ENCODE results near the gene ARHGEF1. TPM values are rescaled to one million over a fixed set of nuclear protein-coding genes. Genes with fewer than 3 reads are reported as not detected.
"Not testable (repeated sequence)": the region's sequence is repeated elsewhere in the genome, so short reads cannot be mapped to it uniquely, and the experiment has no call there.

ARHGEF1 gene
- polyA plus RNA-seq, 3 donors, result 39.4 to 131 (median 89.0) TPM

- no peak overlapping the region for H3K27ac ChIP-seq (ENCODE audit: low read depth, low read length)
- 17 to 58% (median 29%) methylated on average over 29 of the region's 29 CpGs for WGBS, 3 donors
These were observed 49.8 kb downstream of the ARHGEF1 start for GRCh38 chr19:41932720-41933332.

- H3K27ac ChIP-seq (ENCODE audit: low read depth, low read length), result no peak overlapping the region
- WGBS, 3 donors, result 60 to 78% (median 68%) methylated on average over 7 of the region's 7 CpGs
These were observed 50.9 kb downstream of the ARHGEF1 start for GRCh38 chr19:41933693-41934426.

GRCh38 chr19:41934849-41935374 lies 51.9 kb downstream of the ARHGEF1 start:
- 19 to 34% (median 28%) methylated on average over 7 of the region's 7 CpGs for WGBS, 3 donors
- H3K27ac ChIP-seq (ENCODE audit: low read depth, low read length), result no peak overlapping the region

- 24 to 32% (median 31%) methylated on average over 18 to 26 of the region's 26 CpGs for WGBS, 3 donors
- no peak overlapping the region for H3K27ac ChIP-seq (ENCODE audit: low read depth, low read length)
These were observed 52.9 kb downstream of the ARHGEF1 start for GRCh38 chr19:41935760-41936415.

- WGBS, 3 donors, result 65 to 77% (median 75%) methylated on average over 8 of the region's 8 CpGs
- H3K27ac ChIP-seq (ENCODE audit: low read depth, low read length), result no peak overlapping the region
These were observed 53.4 kb downstream of the ARHGEF1 start for GRCh38 chr19:41936416-41936850.

GRCh38 chr19:41936961-41937360 lies 54.0 kb downstream of the ARHGEF1 start:
- 63 to 76% (median 70%) methylated on average over 13 to 15 of the region's 15 CpGs for WGBS, 3 donors
- no peak overlapping the region for H3K27ac ChIP-seq (ENCODE audit: low read depth, low read length)

GRCh38 chr19:41937525-41938468 lies 54.8 kb downstream of the ARHGEF1 start:
- H3K27ac ChIP-seq (ENCODE audit: low read depth, low read length), result no peak overlapping the region
- WGBS, 3 donors, result 48 to 60% (median 56%) methylated on average over 22 of the region's 22 CpGs

- H3K27ac ChIP-seq (ENCODE audit: low read depth, low read length), result not testable (repeated sequence)
These were observed 56.2 kb downstream of the ARHGEF1 start for GRCh38 chr19:41939209-41939608.

- H3K27ac ChIP-seq (ENCODE audit: low read depth, low read length), result no peak overlapping the region
- WGBS, 3 donors, result 1 to 12% (median 1%) methylated on average over 62 to 83 of the region's 83 CpGs
These were observed 57.1 kb downstream of the ARHGEF1 start for GRCh38 chr19:41939861-41940730.

GRCh38 chr19:41940731-41941409 lies 57.9 kb downstream of the ARHGEF1 start:
- no peak overlapping the region for H3K27ac ChIP-seq (ENCODE audit: low read depth, low read length)
- WGBS, 3 donors, result 8 to 17% (median 13%) methylated on average over 25 to 53 of the region's 53 CpGs

- 78 to 91% (median 81%) methylated on average over 7 to 9 of the region's 9 CpGs for WGBS, 3 donors
- H3K27ac ChIP-seq (ENCODE audit: low read depth, low read length), result no peak overlapping the region
These were observed 58.6 kb downstream of the ARHGEF1 start for GRCh38 chr19:41941410-41942202.

GRCh38 chr19:41944336-41944735 lies 61.4 kb downstream of the ARHGEF1 start:
- 58 to 74% (median 66%) methylated on average over 2 of the region's 2 CpGs for WGBS, 3 donors
- H3K27ac ChIP-seq (ENCODE audit: low read depth, low read length), result no peak overlapping the region

- H3K27ac ChIP-seq (ENCODE audit: low read depth, low read length), result no peak overlapping the region
- WGBS, 3 donors, result 64 to 83% (median 69%) methylated on average over 8 of the region's 8 CpGs
These were observed 62.3 kb downstream of the ARHGEF1 start for GRCh38 chr19:41945135-41945766.

GRCh38 chr19:41947091-41947490 lies 64.1 kb downstream of the ARHGEF1 start:
- WGBS, 3 donors, result 79 to 89% (median 86%) methylated on average over 3 of the region's 3 CpGs
- no peak overlapping the region for H3K27ac ChIP-seq (ENCODE audit: low read depth, low read length)

- 2 to 5% (median 4%) methylated on average over 11 to 12 of the region's 12 CpGs for WGBS, 3 donors
- H3K27ac ChIP-seq (ENCODE audit: low read depth, low read length), result no peak overlapping the region
These were observed 68.7 kb downstream of the ARHGEF1 start for GRCh38 chr19:41951686-41952172.

Data from adipose tissue (tissue), 3 donors.